ENCODE data around the gene TEX264. TPM values are rescaled to one million over a fixed set of nuclear protein-coding genes. Genes with fewer than 3 reads are reported as not detected.

TEX264 gene
- total RNA-seq, 1 experiment from 2014 or later, result 11.8 TPM

GRCh38 chr3:51711352-51712037 is 40.4 kb downstream of the TEX264 start:
- ChIA-PET CTCF (interaction anchor here (1.1 to 9.3 kb wide), 12 partner anchors 8 to 673 kb away, joined by 3 to 139 read pairs (median 7); partner anchors contain the start of genes PARP3 and RRP9), POLR2A (no interaction called here)
- Mint-ChIP-seq H3K9me3 (no peaks in the 10 kb centered on the region), H3K27ac (no peak overlapping the region), H3K36me3 (no peaks in the 10 kb centered on the region), H3K27me3 (ENCODE audit: low read depth) (peaks cover 27% of the 10 kb centered on the region), H3K4me1 (peaks cover 6% of the 10 kb centered on the region), H3K4me3 (no peak overlapping the region)
- ATAC-seq (no peak), DNase-seq (ENCODE audit: low spot score) (peak; percentile 3)
- TF ChIP-seq PRDM15 (CRISPR knock-in tag; IDR thresholded peaks at IDR 0.05) (no peak), PRRX2 (CRISPR knock-in tag; IDR thresholded peaks at IDR 0.05) (no peak), FOXK1 (CRISPR knock-in tag; IDR thresholded peaks at IDR 0.05) (no peak), CTCF (IDR thresholded peaks at IDR 0.05) (no peak), PREB (CRISPR knock-in tag; IDR thresholded peaks at IDR 0.05; ENCODE audit: borderline replicate concordance) (no peak), CREB1 (CRISPR knock-in tag; IDR thresholded peaks at IDR 0.05) (no peak), ZBTB43 (CRISPR knock-in tag; IDR thresholded peaks at IDR 0.05) (no peak), GABPB1 (CRISPR knock-in tag; IDR thresholded peaks at IDR 0.05) (no peak), FOXP1 (CRISPR knock-in tag; IDR thresholded peaks at IDR 0.05; ENCODE audit: borderline replicate concordance) (no peak), ATF1 (CRISPR knock-in tag; IDR thresholded peaks at IDR 0.05) (no peak), MYBL2 (CRISPR knock-in tag; IDR thresholded peaks at IDR 0.05) (no peak), E2F1 (CRISPR knock-in tag; IDR thresholded peaks at IDR 0.05) (no peak), CREM (CRISPR knock-in tag; IDR thresholded peaks at IDR 0.05) (no peak), RORB (CRISPR knock-in tag; IDR thresholded peaks at IDR 0.05) (no peak), E2F4 (CRISPR knock-in tag; IDR thresholded peaks at IDR 0.05; ENCODE audit: borderline replicate concordance, low read depth) (no peak), ZNF416 (CRISPR knock-in tag; IDR thresholded peaks at IDR 0.05) (no peak)

All from WTC11 (cell line).